Limb (tissue), 2 donors: Measurements from ENCODE around the gene LDHD.

Source experiments
- DNase-seq, 2 donors: peaks; one replicate each; pipeline ENCODE4 v3.0.0-alpha.2; 2016; ENCODE audit errors: extremely low spot score in 2 of 2

The LDHD gene

GRCh38 chr16:75081179-75081859 is 35.3 kb downstream of the LDHD start:
- no peak for DNase-seq

GRCh38 chr16:75080205-75081029 is 36.2 kb downstream of the LDHD start:
- no peak for DNase-seq

- no peak for DNase-seq
Measured at GRCh38 chr16:75079346-75079926, 37.1 kb downstream of the LDHD start.

GRCh38 chr16:75078886-75079285 is 37.7 kb downstream of the LDHD start:
- no peak for DNase-seq

- no peak for DNase-seq
Measured at GRCh38 chr16:75075688-75076268, 40.8 kb downstream of the LDHD start.

- DNase-seq: no peak
Measured at GRCh38 chr16:75074920-75075687, 41.5 kb downstream of the LDHD start.

GRCh38 chr16:75074304-75074793 is 42.2 kb downstream of the LDHD start:
- no peak for DNase-seq

GRCh38 chr16:75073545-75074303 is 42.9 kb downstream of the LDHD start:
- DNase-seq: no peak

- DNase-seq: no peak
Measured at GRCh38 chr16:75072239-75072947, 44.2 kb downstream of the LDHD start.

- DNase-seq: no peak
Measured at GRCh38 chr16:75071621-75072020, 45.0 kb downstream of the LDHD start.

- peak; percentile 31 to 45 for DNase-seq
Measured at GRCh38 chr16:75070012-75070841, 46.4 kb downstream of the LDHD start.

GRCh38 chr16:75068085-75069031 is 48.2 kb downstream of the LDHD start:
- no peak for DNase-seq

- no peak for DNase-seq
Measured at GRCh38 chr16:75066861-75067447, 49.6 kb downstream of the LDHD start.

GRCh38 chr16:75065521-75066149 is 50.9 kb downstream of the LDHD start:
- DNase-seq: no peak

- DNase-seq: no peak
Measured at GRCh38 chr16:75065149-75065505, 51.5 kb downstream of the LDHD start.

- no peak for DNase-seq
Measured at GRCh38 chr16:75064403-75065148, 52.0 kb downstream of the LDHD start.
